ELF-1 (cell line): ENCODE results near the gene NEURL2.
A peak's percentile ranks its signal among the peaks of the same experiment; 100 is the strongest.
"Not testable (repeated sequence)": the region's sequence is repeated elsewhere in the genome, so short reads cannot be mapped to it uniquely, and the experiment has no call there.

Experiments used
- DNase-seq: peaks from one replicate; pipeline ENCODE4 v3.0.0-alpha.2; 2016; ENCODE audit warnings: low read depth, low spot score

Gene NEURL2

GRCh38 chr20:45874104-45874481 lies 16.9 kb downstream of the NEURL2 start:
- DNase-seq = not testable (repeated sequence)

GRCh38 chr20:45873409-45874103 lies 17.5 kb downstream of the NEURL2 start:
- DNase-seq = no peak

DNA sequence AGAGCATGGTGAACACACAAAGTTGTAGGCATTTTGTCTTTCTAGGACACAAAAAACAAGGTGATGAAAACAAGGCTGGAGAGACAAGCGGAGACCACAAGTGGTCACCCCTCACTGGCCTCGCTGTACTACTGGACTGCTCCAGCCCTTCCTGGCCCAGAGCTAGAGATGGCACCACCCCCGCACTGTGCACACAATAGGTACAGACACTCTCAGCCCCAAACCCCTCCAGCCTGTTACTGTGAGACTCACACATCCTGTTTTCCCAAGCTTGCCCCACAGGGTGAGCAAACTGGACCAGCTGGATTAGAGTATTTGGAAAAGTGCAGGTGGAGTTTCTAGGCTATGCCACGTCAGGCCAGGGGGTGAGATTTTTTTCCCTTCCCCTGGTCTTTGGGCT lies 18.4 kb downstream of the NEURL2 start:
- DNase-seq = peak; percentile 66

- DNase-seq = no peak
These were observed 23.2 kb downstream of the NEURL2 start for GRCh38 chr20:45867819-45868176.

GRCh38 chr20:45867136-45867818 lies 23.7 kb downstream of the NEURL2 start:
- DNase-seq = no peak

- DNase-seq = no peak
These were observed 24.6 kb downstream of the NEURL2 start for GRCh38 chr20:45866454-45866853.

DNA sequence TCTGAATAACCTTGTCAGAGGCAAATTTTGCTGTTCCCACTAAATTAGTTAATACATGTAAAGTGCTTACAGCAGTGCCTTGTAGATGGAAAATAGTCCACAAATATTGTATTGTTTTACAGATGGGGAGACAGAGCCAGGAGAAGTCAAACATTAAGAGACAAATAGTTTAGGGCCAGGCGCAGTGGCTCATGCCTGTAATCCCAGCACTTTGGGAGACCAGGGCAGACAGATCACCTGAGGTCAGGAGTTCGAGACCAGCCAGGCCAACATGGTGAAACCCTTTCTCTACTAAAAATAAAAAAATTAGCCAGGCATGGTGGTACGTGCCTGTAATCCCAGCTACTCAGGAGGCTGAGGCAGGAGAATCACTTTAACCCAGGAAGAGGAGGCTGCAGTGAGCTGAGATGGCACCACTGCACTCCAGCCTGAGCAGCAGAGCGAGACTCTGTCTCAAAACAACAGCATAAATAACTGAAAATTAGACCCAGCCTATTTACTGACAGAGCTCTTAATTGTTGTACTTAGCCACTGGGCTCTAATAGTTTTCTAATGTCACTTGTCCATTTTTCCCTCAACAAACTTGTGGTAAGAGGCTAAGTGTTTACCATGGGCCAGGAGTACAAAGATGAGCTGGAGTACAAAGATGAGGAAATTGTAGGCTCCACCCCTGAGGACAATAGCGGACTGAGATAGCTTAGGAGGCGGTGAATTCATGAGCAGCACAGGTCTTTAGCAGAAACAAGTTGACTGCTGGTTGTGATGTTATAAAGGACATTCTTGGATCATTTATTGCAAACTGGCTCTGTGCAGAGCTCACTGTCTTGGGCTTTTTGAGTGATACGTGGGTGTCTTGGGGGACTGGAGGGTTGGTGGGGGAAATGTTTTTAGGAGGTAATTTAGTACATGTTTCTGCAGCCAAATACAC lies 27.2 kb downstream of the NEURL2 start:
- DNase-seq = no peak

DNA sequence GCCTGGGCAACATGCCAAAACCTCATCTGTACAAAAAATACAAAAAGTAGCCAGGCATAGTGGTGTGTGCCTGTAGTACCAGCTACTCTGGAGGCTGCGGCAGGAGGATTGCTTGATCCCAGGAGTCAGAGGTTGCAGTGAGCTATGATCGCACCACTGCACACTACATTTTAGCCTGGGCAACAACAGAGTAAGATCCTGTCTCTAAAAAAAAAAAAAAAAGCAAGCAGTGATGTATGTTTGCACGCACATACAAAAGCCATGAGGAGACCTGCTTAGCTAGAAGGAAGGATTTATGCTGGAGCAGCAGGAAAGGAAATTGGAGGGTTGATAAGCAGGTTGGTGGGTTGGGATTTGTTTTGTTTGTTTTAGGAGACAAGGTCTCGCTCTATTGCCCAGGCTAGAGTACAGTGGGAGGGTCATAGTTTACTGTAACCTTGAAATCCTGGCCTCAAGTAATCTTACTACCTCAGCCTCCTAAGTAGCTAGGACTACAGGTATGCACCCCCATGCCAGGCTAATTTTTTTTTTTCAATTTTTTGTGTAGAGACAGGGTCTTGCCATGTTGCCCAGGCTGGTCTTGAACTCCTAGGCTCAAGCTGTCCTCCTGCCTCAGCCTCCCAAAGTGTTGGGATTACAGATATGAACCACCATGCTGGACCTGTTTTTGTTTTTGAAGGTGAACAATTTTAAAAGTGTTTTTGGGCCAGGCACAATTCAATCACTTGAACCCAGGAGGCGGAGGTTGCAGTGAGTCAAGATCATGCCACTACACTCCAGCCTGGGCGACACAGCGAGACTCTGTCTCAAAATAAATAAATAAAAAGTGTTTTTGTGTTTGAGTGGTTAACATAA lies 29.6 kb downstream of the NEURL2 start:
- no peak for DNase-seq

DNA sequence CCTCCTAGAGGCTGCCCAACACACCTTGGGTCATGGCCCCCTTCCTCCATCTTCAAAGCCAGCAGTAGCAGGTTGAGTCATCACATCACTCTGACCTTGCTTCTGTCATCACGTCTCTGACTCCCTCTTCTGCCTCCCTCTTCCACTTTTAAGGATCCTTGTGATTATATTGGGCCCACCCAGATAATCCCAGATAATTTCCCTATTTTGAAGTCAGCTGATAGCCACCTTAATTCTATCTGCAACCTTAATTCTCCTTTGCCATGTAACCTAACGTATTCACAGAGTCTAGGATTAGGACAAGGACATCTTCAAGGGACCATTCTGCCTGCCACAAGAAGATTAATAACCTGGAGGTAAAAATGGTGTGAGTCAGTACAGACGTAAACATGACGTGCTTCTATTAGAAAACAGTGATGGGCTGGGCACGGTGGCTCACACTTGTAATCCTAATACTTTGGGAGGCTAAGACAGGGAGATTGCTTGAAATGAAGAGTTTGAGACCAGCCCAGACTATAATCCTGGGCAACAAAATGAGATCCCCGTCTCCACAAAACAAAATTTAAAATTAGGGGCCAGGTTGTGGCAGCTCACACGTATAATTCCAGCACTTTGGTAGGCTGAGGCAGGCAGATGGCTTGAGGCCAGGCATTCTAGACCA lies 30.3 kb downstream of the NEURL2 start:
- no peak for DNase-seq

GRCh38 chr20:45859916-45860315 lies 31.1 kb downstream of the NEURL2 start:
- no peak for DNase-seq

DNA sequence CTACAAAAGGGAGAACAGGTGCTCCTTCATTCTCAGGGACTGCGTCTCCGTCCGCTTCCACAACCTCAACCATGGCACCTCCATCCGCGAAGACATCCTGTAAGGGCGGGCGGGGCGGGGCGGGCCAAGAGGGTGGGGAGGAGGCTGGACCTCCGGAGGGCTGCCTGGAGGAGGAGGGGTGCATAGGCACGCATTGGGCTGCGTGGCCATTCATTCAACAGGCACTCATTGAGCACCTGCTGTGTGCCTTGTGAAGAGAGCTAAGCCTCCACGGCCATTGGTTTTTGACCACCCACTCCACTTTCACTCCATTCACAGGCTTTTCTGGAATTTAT lies 33.2 kb downstream of the NEURL2 start:
- no peak for DNase-seq

DNA sequence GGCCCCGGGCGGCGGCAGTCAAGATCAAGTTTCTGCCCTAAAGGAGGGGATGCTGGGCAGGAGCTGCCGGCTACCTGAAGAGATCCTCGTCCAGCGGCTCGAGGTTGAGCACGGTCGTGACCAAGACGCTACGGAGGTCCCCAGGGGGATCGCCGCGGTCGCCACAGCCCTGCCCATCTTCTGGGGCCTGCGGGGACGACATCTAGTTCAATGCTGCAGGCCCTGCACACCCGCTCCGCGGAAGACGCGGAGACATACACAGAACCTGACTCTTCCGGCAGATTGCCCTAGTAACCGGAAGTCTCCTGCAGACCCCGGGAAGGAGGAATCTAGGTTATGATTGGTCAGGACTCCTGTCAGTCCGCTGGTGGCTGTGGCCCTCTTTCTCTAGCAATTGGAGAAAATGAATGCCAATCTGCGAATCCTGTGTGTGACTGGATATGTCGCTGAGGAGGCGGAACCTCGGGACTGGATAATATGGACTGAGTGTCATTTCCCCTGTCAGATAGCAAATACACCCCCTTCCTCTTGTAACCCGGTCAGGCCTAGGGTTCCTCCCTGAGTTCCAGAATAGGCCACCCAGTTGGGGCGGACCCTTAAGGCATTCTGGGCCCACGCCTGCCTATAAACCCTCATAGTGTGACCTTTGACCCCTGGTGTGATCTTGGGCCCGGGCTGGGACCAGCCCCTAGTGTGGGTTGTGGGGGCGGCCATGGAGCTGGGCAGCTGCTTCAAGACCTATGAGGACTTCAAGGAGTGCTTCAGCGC lies 33.7 kb downstream of the NEURL2 start, which contains the start of the genes ACOT8 and ZSWIM3:
TSS of gene ACOT8 (minus strand) at position 279 of the 768 bp plus-strand sequence. CDS start at position 202, 77 bp downstream.
TSS of gene ZSWIM3 (plus strand) at position 501 of the 768 bp plus-strand sequence. CDS start at position 713, 212 bp downstream.
- peak; percentile 99 for DNase-seq

- peak; percentile 36 for DNase-seq
These were observed 37.5 kb downstream of the NEURL2 start for GRCh38 chr20:45853484-45853883.

DNA sequence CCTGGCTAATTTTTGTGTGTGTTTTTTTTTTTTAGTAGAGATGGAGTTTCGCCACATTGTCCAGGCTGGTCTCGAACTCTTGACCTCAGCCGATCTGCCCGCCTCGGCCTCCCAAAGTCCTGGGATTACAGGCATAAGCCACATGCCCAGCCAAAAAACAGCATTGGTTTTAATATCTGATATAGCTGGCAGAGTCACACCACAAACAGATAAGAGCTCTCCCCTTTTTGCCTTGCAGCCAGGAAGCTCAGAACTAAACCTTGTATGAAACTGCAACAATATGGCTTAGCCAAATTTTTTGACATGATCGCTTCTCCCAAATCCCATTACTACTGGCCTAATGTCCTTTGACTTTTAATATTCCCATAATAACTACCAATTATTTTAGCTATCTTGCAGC lies 38.7 kb downstream of the NEURL2 start:
- DNase-seq = no peak

DNA sequence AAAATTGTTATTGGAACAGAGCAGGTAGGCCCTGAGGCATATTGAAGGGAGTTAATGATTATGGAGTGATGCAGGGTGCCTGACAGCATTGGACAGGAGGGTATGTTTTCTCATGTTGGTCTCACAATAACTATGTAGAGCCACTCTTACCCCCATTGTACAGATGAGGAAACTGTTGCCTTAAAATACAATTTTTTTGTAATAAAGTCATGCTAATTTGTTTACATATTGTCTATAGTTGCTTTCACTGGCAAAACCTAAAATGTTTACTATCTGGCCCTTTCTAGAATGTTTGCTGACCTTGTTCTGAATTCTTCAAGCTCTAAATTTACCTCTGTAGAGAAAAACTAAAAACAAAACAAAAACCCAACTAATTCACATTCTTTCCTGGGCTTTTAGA lies 39.5 kb downstream of the NEURL2 start:
- no peak for DNase-seq

GRCh38 chr20:45850926-45851325 lies 40.1 kb downstream of the NEURL2 start:
- no peak for DNase-seq

GRCh38 chr20:45850238-45850637 lies 40.8 kb downstream of the NEURL2 start:
- DNase-seq = no peak

DNA sequence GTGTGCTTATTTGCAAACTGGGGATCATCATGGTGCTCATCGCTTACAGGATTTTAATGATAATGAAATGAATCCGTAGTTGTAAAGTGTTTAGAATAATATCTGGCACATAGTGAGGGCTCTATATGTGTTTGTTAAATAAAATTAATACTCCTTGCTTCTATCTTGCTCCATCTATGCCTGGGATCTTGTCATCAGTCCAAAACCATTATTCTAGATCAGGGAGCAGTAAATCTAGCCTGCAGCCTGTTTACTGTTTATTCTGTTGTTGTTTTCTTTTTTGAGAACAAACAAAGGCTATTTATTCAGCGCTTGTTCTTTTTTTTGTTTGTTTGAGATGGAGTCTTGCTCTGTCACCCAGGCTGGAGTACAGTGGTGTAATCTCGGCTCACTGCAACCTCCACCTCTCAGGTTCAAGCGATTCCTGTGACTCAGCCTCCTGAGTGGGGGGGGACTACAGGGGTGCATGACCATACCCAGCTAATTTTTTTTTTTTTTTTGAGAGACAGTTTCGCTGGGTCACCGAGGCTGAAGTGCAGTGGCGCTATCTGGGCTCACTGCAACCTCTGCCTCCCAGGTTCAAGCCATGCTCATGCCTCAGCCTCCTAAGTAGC lies 41.9 kb downstream of the NEURL2 start:
- DNase-seq = no peak

- DNase-seq = no peak
These were observed 42.6 kb downstream of the NEURL2 start for GRCh38 chr20:45848421-45848820.

GRCh38 chr20:45845452-45845851 lies 45.6 kb downstream of the NEURL2 start:
- DNase-seq = peak; percentile 20
